Kidney (tissue), 14 donors: ENCODE measurements around the gene ZFP62. TPM values are rescaled to one million over a fixed set of nuclear protein-coding genes. Genes with fewer than 3 reads are reported as not detected.

Experiments used
- DNase-seq, 5 donors: peaks; one replicate each; pipeline ENCODE4 v3.0.0-alpha.2; 2013 to 2020
- FAIRE-seq: peaks from 2 replicates; lab custom pipeline; 2012; peaks lifted over from hg19 to GRCh38; lab: Jason Lieb, UNC
- H3K27ac ChIP-seq, 2 donors: one replicate each; pipeline ENCODE4 v1.7.0; 2013; ENCODE audit warnings: low read depth in 2 of 2, low read length in 2 of 2, inconsistent platforms in 1 of 2
- H3K27me3 ChIP-seq: one replicate; pipeline ENCODE4 v1.7.1; 2013; ENCODE audit warnings: low read length, inconsistent platforms; ENCODE audit not compliant: control insufficient read depth, insufficient read depth
- H3K36me3 ChIP-seq, 3 donors: one replicate each; pipeline versions ENCODE4 v1.7.0 to v1.7.1; 2013; ENCODE audit warnings: low read length in 3 of 3, control low read depth in 1 of 3, inconsistent platforms in 1 of 3; ENCODE audit not compliant: insufficient read depth in 3 of 3, control insufficient read depth in 2 of 3
- H3K4me1 ChIP-seq, 3 donors: one replicate each; pipeline versions ENCODE4 v1.7.0 to v1.7.1; 2013; ENCODE audit warnings: low read length in 3 of 3, inconsistent platforms in 1 of 3, low read depth in 1 of 3; ENCODE audit not compliant: control insufficient read depth in 2 of 3, insufficient read depth in 2 of 3
- H3K4me3 ChIP-seq, 3 donors: one replicate each; pipeline versions ENCODE4 v1.7.0 to v1.8.1; 2013; ENCODE audit warnings: low read length in 3 of 3, control low read depth in 1 of 3, inconsistent platforms in 1 of 3
- H3K9ac ChIP-seq, 3 donors: one replicate each; pipeline versions ENCODE4 v1.7.0 to v1.7.1; 2013; ENCODE audit warnings: low read length in 3 of 3, control low read depth in 1 of 3, inconsistent platforms in 1 of 3
- H3K9me3 ChIP-seq, 3 donors: one replicate each; pipeline versions ENCODE4 v1.7.0 to v1.7.1; 2013; ENCODE audit warnings: low read length in 3 of 3, control low read depth in 1 of 3, inconsistent platforms in 1 of 3; ENCODE audit not compliant: control insufficient read depth in 2 of 3, insufficient read depth in 1 of 3
- CTCF ChIP-seq: IDR thresholded peaks from 3 replicates; pipeline ENCODE4 v1.5.1; 2012; ENCODE audit warnings: mild to moderate bottlenecking, moderate library complexity, borderline replicate concordance; ENCODE audit not compliant: insufficient read depth; ENCODE audit errors: extremely low read depth
- intact Hi-C: fragments of 100-400 bp; cut with DNase I; formaldehyde crosslinking; loops from one replicate; pipeline ENCODE4 v1.11.1; 2022
- polyA plus RNA-seq: library from polyadenylated mRNA; stranded (reverse); fragments of 350-450 nt; fragmentation: Illumina TruSeq; extraction: RNeasy Lipid Tissue Mini Kit (QIAGEN cat#74804); gene quantifications from one replicate; pipeline ENCODE4 v1.2.3, GENCODE V29; 2014; ENCODE audit warnings: low read depth, low replicate concordance; ENCODE audit not compliant: insufficient read depth
- total RNA-seq: library from RNA; stranded (reverse); fragmentation: NEBNext Ultra II Directional; extraction: Animal tissue kit (Norgen Biotek cat#: 25700); gene quantifications from one replicate; pipeline ENCODE4 v1.2.1, GENCODE V29; 2021
- donor health status: control.
- donor health status: control.
- donor health status: control.
- donor health status: control.
- donor health status: control.
- donor health status: DM: yes; HTN: yes; CAD: no.
- donor health status: Normal renal cell carcinoma (clear cell type).

The ZFP62 gene
- total and polyA plus RNA-seq, 2 donors from 2014 or later, result 16.2 to 30.7 TPM

- peaks cover 0 to 25% (median 15%) of the 10 kb centered on the region in 3 donors for H3K9me3 ChIP-seq
- no peaks in the 10 kb centered on the region for H3K4me1 ChIP-seq
- H3K9ac ChIP-seq, result no peak overlapping the region
- intact Hi-C loops, result no loop called here
- DNase-seq, result no peak
- H3K27ac ChIP-seq, result no peak overlapping the region
- no peaks in the 10 kb centered on the region for H3K27me3 ChIP-seq
- no peak for TF ChIP-seq CTCF
- no peak overlapping the region for H3K4me3 ChIP-seq
- FAIRE-seq, result no peak
- peaks cover 23 to 45% (median 25%) of the 10 kb centered on the region in 3 donors for H3K36me3 ChIP-seq
Measured at GRCh38 chr5:180852495-180852894, 8.6 kb downstream of the ZFP62 start.

- Histone ChIP-seq H3K36me3 (peaks cover 23 to 40% (median 26%) of the 10 kb centered on the region in 3 donors), H3K27ac (no peak overlapping the region), H3K9me3 (peaks cover 0 to 25% (median 15%) of the 10 kb centered on the region in 3 donors), H3K4me3 (peak overlapping the region in 1 of 3 donors; percentile 1), H3K4me1 (no peaks in the 10 kb centered on the region), H3K27me3 (no peaks in the 10 kb centered on the region), H3K9ac (no peak overlapping the region)
- FAIRE-seq (no peak), DNase-seq (no peak)
- intact Hi-C loops, result no loop called here
- no peak for TF ChIP-seq CTCF
Measured at GRCh38 chr5:180850434-180851078, 10.5 kb downstream of the ZFP62 start.

GRCh38 chr5:180849827-180850226 lies 11.2 kb downstream of the ZFP62 start:
- no peak for TF ChIP-seq CTCF
- H3K27me3 ChIP-seq, result no peaks in the 10 kb centered on the region
- FAIRE-seq (no peak), DNase-seq (no peak)
- H3K27ac ChIP-seq, result no peak overlapping the region
- no peak overlapping the region for H3K9ac ChIP-seq
- H3K4me3 ChIP-seq, result no peak overlapping the region
- peaks cover 20 to 37% (median 26%) of the 10 kb centered on the region in 3 donors for H3K36me3 ChIP-seq
- peaks cover 0 to 25% (median 15%) of the 10 kb centered on the region in 3 donors for H3K9me3 ChIP-seq
- intact Hi-C loops, result no loop called here
- H3K4me1 ChIP-seq, result no peaks in the 10 kb centered on the region

DNA sequence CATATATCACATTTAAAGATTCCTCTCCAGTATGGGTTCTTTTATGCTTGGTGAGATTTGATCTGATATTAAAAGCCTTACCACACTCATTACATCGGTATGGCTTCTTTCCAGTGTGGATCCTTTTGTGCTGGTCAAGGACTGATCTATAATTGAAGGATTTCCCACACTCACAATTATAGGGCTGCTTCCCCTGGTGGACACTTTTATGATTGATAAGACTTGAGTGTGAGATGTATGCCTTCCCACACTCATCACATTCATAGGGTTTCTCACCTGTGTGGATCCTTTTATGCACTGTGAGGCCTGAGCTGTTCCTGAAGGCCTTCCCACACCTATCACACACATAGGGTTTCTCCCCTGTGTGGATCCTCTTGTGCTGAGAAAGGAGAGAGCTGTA lies 12.2 kb downstream of the ZFP62 start:
- Histone ChIP-seq H3K9me3 (peaks cover 0 to 25% (median 15%) of the 10 kb centered on the region in 3 donors), H3K27me3 (no peaks in the 10 kb centered on the region), H3K36me3 (peaks cover 20 to 33% (median 26%) of the 10 kb centered on the region in 3 donors), H3K4me1 (no peaks in the 10 kb centered on the region), H3K4me3 (no peak overlapping the region), H3K9ac (no peak overlapping the region), H3K27ac (no peak overlapping the region)
- DNase-seq (no peak), FAIRE-seq (no peak)
- intact Hi-C loops, result no loop called here
- TF ChIP-seq CTCF, result no peak
